A673 (cell line): ENCODE data around the gene VWA1. TPM values are rescaled to one million over a fixed set of nuclear protein-coding genes. Genes with fewer than 3 reads are reported as not detected.
"Not testable (repeated sequence)": the region's sequence is repeated elsewhere in the genome, so short reads cannot be mapped to it uniquely, and the experiment has no call there.

Source experiments
- BruUV-seq: library from RNA; stranded (reverse); fragments of 400-500 nt; replicated peaks from 2 replicates; lab custom pipeline; 2021; lab: Mats Ljungman, UMichigan
- CTCF ChIA-PET: fragments of 300-600 bp; sonication (Branson Sonifier 250); formaldehyde crosslinking; loops from one replicate; lab custom pipeline; 2022; ENCODE audit warnings: antibody characterized with exemption; lab: Charles Lee
- POLR2A ChIA-PET: fragments of 300-600 bp; sonication (Branson Sonifier 250); formaldehyde crosslinking; loops from one replicate; lab custom pipeline; 2022; ENCODE audit warnings: antibody characterized with exemption; ENCODE audit not compliant: low non-redundant PET; lab: Charles Lee
- DNase-seq: peaks from one replicate; pipeline ENCODE4 v3.0.0-alpha.2; 2015; ENCODE audit warnings: low spot score
- H3K27ac ChIP-seq: fragments of 200-600 bp; sonication (generic); 2 replicates; pipeline ENCODE4 v1.5.1; 2016; ENCODE audit warnings: mixed run types, low read depth, mild to moderate bottlenecking, mixed read lengths, antibody characterized with exemption, low read length; ENCODE audit not compliant: poor library complexity, severe bottlenecking
- H3K27me3 ChIP-seq: fragments of 200-600 bp; sonication (generic); replicated peaks from 2 replicates; pipeline ENCODE4 v1.6.1; 2017; ENCODE audit warnings: mixed run types, low read depth, mild to moderate bottlenecking, mixed read lengths, antibody characterized with exemption, low read length; ENCODE audit not compliant: insufficient read depth, poor library complexity
- H3K36me3 ChIP-seq: fragments of 200-600 bp; sonication (generic); 2 replicates; pipeline ENCODE4 v1.6.1; 2016; ENCODE audit warnings: mixed run types, mild to moderate bottlenecking, mixed read lengths, antibody characterized with exemption, low read length; ENCODE audit not compliant: insufficient read depth, poor library complexity, severe bottlenecking
- H3K4me1 ChIP-seq: fragments of 200-600 bp; sonication (generic); 2 replicates; pipeline ENCODE4 v1.6.1; 2017; ENCODE audit warnings: mixed run types, mild to moderate bottlenecking, mixed read lengths, antibody characterized with exemption, low read length; ENCODE audit not compliant: insufficient read depth, poor library complexity, severe bottlenecking
- H3K4me3 ChIP-seq: fragments of 200-600 bp; sonication (generic); 2 replicates; pipeline ENCODE4 v1.5.1; 2016; ENCODE audit warnings: low read depth, mixed run types, mild to moderate bottlenecking, mixed read lengths, low read length; ENCODE audit not compliant: poor library complexity, severe bottlenecking
- H3K9me3 ChIP-seq: fragments of 200-600 bp; sonication (generic); 2 replicates; pipeline ENCODE4 v1.6.1; 2016; ENCODE audit warnings: mixed run types, low read depth, mild to moderate bottlenecking, mixed read lengths, antibody characterized with exemption, low read length; ENCODE audit not compliant: poor library complexity, severe bottlenecking
- EZH2 ChIP-seq: fragments of 200-600 bp; sonication (generic); IDR thresholded peaks from 2 replicates; pipeline ENCODE4 v1.6.1; 2017; ENCODE audit warnings: borderline replicate concordance, low read depth, mild to moderate bottlenecking, mixed read lengths, antibody characterized with exemption, low read length; ENCODE audit not compliant: poor library complexity, severe bottlenecking
- intact Hi-C: fragments of 100-400 bp; cut with micrococcal nuclease; formaldehyde crosslinking; loops from one replicate; pipeline ENCODE4 v1.10.0; 2022; ENCODE audit not compliant: unreplicated experiment
- total RNA-seq: library from RNA; stranded (reverse); gene quantifications from 2 replicates; pipeline ENCODE4 v1.2.3, GENCODE V29; 2021
- TF ChIP-seq, protein P1 (sequence below): fragments of 300-800, 200-600 bp; sonication (generic); conservative IDR thresholded peaks from 2 replicates; pipeline ENCODE4 v1.5.1; 2017; ENCODE audit warnings: low read depth, mild to moderate bottlenecking, antibody characterized with exemption, low read length, moderate library complexity, mixed read lengths

The VWA1 gene
- total RNA-seq, 1 experiment from 2014 or later = 0.92 TPM

DNA sequence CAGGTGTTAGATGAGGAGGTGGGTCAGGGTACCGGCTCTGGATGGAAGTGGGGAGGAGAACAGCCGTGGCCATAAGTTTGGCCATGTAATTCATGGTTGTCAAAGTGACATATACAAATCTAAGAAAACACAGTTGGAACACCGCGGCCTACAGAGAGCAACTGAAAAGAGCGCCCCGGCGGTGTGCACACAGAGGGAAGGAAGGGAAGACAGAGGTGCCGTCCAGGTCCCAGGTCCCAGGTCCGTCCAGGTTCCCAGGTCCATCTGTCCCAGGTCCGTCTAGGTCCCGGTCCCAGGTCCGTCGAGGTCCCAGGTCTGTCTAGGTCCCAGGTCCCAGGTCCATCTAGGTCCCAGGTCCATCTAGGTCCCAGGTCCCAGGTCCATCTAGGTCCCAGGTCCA, 23.9 kb upstream of the VWA1 start:
- no TSS peak for BruUV-seq
- DNase-seq = no peak
- TF ChIP-seq, protein P1, sequence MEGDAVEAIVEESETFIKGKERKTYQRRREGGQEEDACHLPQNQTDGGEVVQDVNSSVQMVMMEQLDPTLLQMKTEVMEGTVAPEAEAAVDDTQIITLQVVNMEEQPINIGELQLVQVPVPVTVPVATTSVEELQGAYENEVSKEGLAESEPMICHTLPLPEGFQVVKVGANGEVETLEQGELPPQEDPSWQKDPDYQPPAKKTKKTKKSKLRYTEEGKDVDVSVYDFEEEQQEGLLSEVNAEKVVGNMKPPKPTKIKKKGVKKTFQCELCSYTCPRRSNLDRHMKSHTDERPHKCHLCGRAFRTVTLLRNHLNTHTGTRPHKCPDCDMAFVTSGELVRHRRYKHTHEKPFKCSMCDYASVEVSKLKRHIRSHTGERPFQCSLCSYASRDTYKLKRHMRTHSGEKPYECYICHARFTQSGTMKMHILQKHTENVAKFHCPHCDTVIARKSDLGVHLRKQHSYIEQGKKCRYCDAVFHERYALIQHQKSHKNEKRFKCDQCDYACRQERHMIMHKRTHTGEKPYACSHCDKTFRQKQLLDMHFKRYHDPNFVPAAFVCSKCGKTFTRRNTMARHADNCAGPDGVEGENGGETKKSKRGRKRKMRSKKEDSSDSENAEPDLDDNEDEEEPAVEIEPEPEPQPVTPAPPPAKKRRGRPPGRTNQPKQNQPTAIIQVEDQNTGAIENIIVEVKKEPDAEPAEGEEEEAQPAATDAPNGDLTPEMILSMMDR = no peak
- TF ChIP-seq EZH2 = no peak
- Histone ChIP-seq H3K4me1 (peaks cover 9% of the 10 kb centered on the region), H3K27ac (no peak overlapping the region), H3K4me3 (no peak overlapping the region), H3K27me3 (no peaks in the 10 kb centered on the region), H3K36me3 (peaks cover 4% of the 10 kb centered on the region), H3K9me3 (no peaks in the 10 kb centered on the region)
- CTCF ChIA-PET = no interaction called here
- POLR2A ChIA-PET = no interaction called here
- intact Hi-C loops = no loop called here

DNA sequence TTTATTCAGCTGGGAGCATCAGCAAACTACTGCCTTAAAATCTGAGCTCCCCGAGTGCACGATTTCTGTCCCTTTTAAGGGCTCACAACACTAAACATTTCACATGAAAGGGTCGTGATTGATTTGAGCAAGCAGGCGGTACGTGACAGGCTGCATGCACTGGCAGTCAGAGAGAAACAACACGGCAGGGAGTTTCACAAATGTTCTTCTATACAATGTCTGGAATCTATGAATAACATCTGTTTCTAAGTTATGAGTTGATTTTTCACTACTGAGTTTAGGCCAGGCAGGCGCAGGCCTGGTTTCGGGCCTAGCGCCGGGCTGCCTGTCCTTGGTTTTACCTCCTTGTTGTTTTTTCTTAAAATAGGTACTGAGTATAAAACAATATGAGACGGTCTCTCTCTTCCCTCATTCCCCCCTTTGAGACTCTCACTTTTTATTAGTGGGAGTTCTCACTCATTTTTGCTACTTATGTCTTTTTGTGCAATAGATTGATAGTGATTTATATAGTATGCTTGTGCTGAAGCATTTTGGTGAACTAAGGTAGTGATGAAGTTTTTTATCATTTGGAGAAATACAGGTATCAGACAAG, 23.1 kb upstream of the VWA1 start:
- BruUV-seq, intact Hi-C loops, POLR2A ChIA-PET, H3K36me3 ChIP-seq, H3K27ac ChIP-seq, H3K4me1 ChIP-seq, H3K27me3 ChIP-seq, H3K9me3 ChIP-seq, CTCF ChIA-PET, DNase-seq, H3K4me3 ChIP-seq: not testable (repeated sequence)

GRCh38 chr1:1415751-1416150, 19.7 kb upstream of the VWA1 start:
- POLR2A ChIA-PET = interaction anchor here (0.6 kb wide), 1 partner anchor 394 kb away, joined by 4 read pairs; no protein-coding TSS in a partner anchor
- CTCF ChIA-PET = no interaction called here
- no TSS peak for BruUV-seq

GRCh38 chr1:1417396-1417795, 18.1 kb upstream of the VWA1 start:
- BruUV-seq, POLR2A ChIA-PET, H3K27ac ChIP-seq, H3K36me3 ChIP-seq, H3K4me1 ChIP-seq, H3K9me3 ChIP-seq, H3K4me3 ChIP-seq, DNase-seq, H3K27me3 ChIP-seq, CTCF ChIA-PET: not testable (repeated sequence)
- intact Hi-C loops = loop anchor here (5.0 kb wide), 1 partner anchor 40 kb away; no protein-coding TSS in a partner anchor

More at GRCh38 chr1:1415751-1416150, 19.7 kb upstream of the VWA1 start:
- no peaks in the 10 kb centered on the region for H3K27me3 ChIP-seq
- intact Hi-C loops = loop anchor here (5.0 kb wide), 1 partner anchor 42 kb away; no protein-coding TSS in a partner anchor
- H3K36me3 ChIP-seq = no peaks in the 10 kb centered on the region
- TF ChIP-seq, protein P1 = no peak
- no peak for TF ChIP-seq EZH2
- H3K27ac ChIP-seq = no peak overlapping the region
- DNase-seq = no peak
- H3K4me1 ChIP-seq = no peaks in the 10 kb centered on the region
- H3K4me3 ChIP-seq = no peak overlapping the region
- H3K9me3 ChIP-seq = no peaks in the 10 kb centered on the region

GRCh38 chr1:1417825-1418463, 17.5 kb upstream of the VWA1 start:
- BruUV-seq, H3K9me3 ChIP-seq, H3K27ac ChIP-seq, CTCF ChIA-PET, POLR2A ChIA-PET, H3K4me3 ChIP-seq, H3K27me3 ChIP-seq, DNase-seq, H3K36me3 ChIP-seq, H3K4me1 ChIP-seq: not testable (repeated sequence)
- intact Hi-C loops = loop anchor here (5.0 kb wide), 1 partner anchor 39 kb away; no protein-coding TSS in a partner anchor
